Thyroid gland (tissue), 4 donors: ENCODE data around the gene NFIX. TPM values are rescaled to one million over a fixed set of nuclear protein-coding genes. Genes with fewer than 3 reads are reported as not detected.

Source experiments
- DNase-seq, 2 donors: peaks; one replicate each; pipeline ENCODE4 v3.0.0-alpha.2; 2019
- H3K27ac ChIP-seq, 3 donors: fragments of 200-600 bp; sonication (generic); 1 replicate in 2 of 3; 2 replicates in 1 of 3; pipeline ENCODE4 v1.5.1; 2016 to 2019; ENCODE audit warnings: mild to moderate bottlenecking in 1 of 3, moderate library complexity in 1 of 3
- H3K27me3 ChIP-seq: fragments of 200-600 bp; sonication (generic); one replicate; pipeline ENCODE4 v1.5.1; 2019
- H3K36me3 ChIP-seq, 2 donors: fragments of 200-600 bp; sonication (generic); one replicate each; pipeline ENCODE4 v1.5.1; 2016 to 2019
- H3K4me1 ChIP-seq, 2 donors: fragments of 200-600 bp; sonication (generic); one replicate each; pipeline ENCODE4 v1.5.1; 2017 to 2019
- H3K4me3 ChIP-seq, 3 donors: fragments of 200-600 bp; sonication (generic); replicated peaks in 1 of 3; 1 replicate in 2 of 3; 2 replicates in 1 of 3; pipeline ENCODE4 v1.5.1; 2016; ENCODE audit warnings: mild to moderate bottlenecking in 1 of 3
- H3K9me3 ChIP-seq: fragments of 200-600 bp; sonication (generic); one replicate; pipeline ENCODE4 v1.5.1; 2017
- CTCF ChIP-seq, 6 experiments: fragments of 200-600 bp in 3 of 6; fragments of 450-650 bp in 3 of 6; sonication (generic) in 3 of 6; IDR thresholded peaks; one replicate each; pipeline ENCODE4 v1.5.1; 2016 to 2019; ENCODE audit warnings: antibody characterized with exemption in 6 of 6, mild to moderate bottlenecking in 2 of 6, inconsistent platforms in 1 of 6, moderate library complexity in 1 of 6
- POLR2A ChIP-seq, 2 donors: fragments of 450-650 bp; IDR thresholded peaks; one replicate each; pipeline ENCODE4 v1.6.1; 2017; ENCODE audit warnings: antibody characterized with exemption in 2 of 2, mild to moderate bottlenecking in 2 of 2, moderate library complexity in 1 of 2
- WGBS, 2 donors: methylation state at CpG; one replicate each; pipeline ENCODE4 v1.1.5; 2017; 5-methylcytosine and 5-hydroxymethylcytosine counted together
- intact Hi-C: fragments of 100-400 bp; cut with DNase I; formaldehyde crosslinking; loops from one replicate; pipeline ENCODE4 v1.15.1; 2023
- total RNA-seq, 4 donors: library from RNA; depleted of rRNA; stranded (reverse); fragments of >200 nt; gene quantifications; one replicate each; pipeline ENCODE4 v1.2.3, GENCODE V29; 2016

The NFIX gene
- total RNA-seq, 4 donors from 2014 or later, result 38.8 to 70.2 (median 62.4) TPM

- peak; percentile 54 to 74 for DNase-seq
- H3K4me1 ChIP-seq, result peaks cover 90 to 99% of the 10 kb centered on the region in 2 donors
- no peaks in the 10 kb centered on the region for H3K27me3 ChIP-seq
- no peak overlapping the region for H3K4me3 ChIP-seq
- H3K36me3 ChIP-seq, result no peaks in the 10 kb centered on the region
- no peaks in the 10 kb centered on the region for H3K9me3 ChIP-seq
- 14 to 23% methylated on average over 15 of the region's 15 CpGs for WGBS, 2 donors
- no peak for TF ChIP-seq CTCF (IDR thresholded peaks at IDR 0.05)
- TF ChIP-seq POLR2A (IDR thresholded peaks at IDR 0.05), result peak in 1 of 2 donors; percentile 7
- intact Hi-C loops, result no loop called here
- H3K27ac ChIP-seq, result peak overlapping the region; percentile 85 to 100 (median 100)
These were observed 61.9 kb downstream of the NFIX start for GRCh38 chr19:13057147-13057572.

GRCh38 chr19:13057744-13058143, 62.5 kb downstream of the NFIX start:
- Histone ChIP-seq H3K27ac (peak overlapping the region; percentile 85 to 100 (median 100)), H3K4me3 (no peak overlapping the region), H3K4me1 (peaks cover 84 to 95% of the 10 kb centered on the region in 2 donors), H3K36me3 (no peaks in the 10 kb centered on the region), H3K27me3 (no peaks in the 10 kb centered on the region), H3K9me3 (no peaks in the 10 kb centered on the region)
- TF ChIP-seq POLR2A (IDR thresholded peaks at IDR 0.05), result no peak
- intact Hi-C loops, result no loop called here
- 44 to 58% methylated on average over 2 of the region's 2 CpGs for WGBS, 2 donors
- no peak for DNase-seq

GRCh38 chr19:13058951-13059660, 63.8 kb downstream of the NFIX start:
- H3K27ac ChIP-seq, result peak overlapping the region; percentile 85 to 100 (median 100)
- intact Hi-C loops, result no loop called here
- H3K4me3 ChIP-seq, result no peak overlapping the region
- peak in 1 of 2 donors; percentile 34 for DNase-seq
- H3K36me3 ChIP-seq, result no peaks in the 10 kb centered on the region
- H3K4me1 ChIP-seq, result peaks cover 71 to 91% of the 10 kb centered on the region in 2 donors
- no peaks in the 10 kb centered on the region for H3K9me3 ChIP-seq
- TF ChIP-seq CTCF (IDR thresholded peaks at IDR 0.05) (peak in 1 of 6 experiments; percentile 17), POLR2A (IDR thresholded peaks at IDR 0.05) (no peak)
- H3K27me3 ChIP-seq, result no peaks in the 10 kb centered on the region
- 60 to 77% methylated on average over 12 of the region's 12 CpGs for WGBS, 2 donors

GRCh38 chr19:13060233-13060963, 65.1 kb downstream of the NFIX start:
- peak; percentile 87 to 93 for DNase-seq
- Histone ChIP-seq H3K27me3 (no peaks in the 10 kb centered on the region), H3K36me3 (no peaks in the 10 kb centered on the region), H3K27ac (peak overlapping the region; percentile 60 to 81 (median 74)), H3K4me3 (no peak overlapping the region), H3K4me1 (peaks cover 58 to 83% of the 10 kb centered on the region in 2 donors), H3K9me3 (no peaks in the 10 kb centered on the region)
- WGBS, 2 donors, result 34 to 36% methylated on average over 18 of the region's 19 CpGs
- TF ChIP-seq CTCF (IDR thresholded peaks at IDR 0.05) (no peak), POLR2A (IDR thresholded peaks at IDR 0.05) (no peak)
- intact Hi-C loops, result loop anchor here (2.0 kb wide), 1 partner anchor 78 kb away; no protein-coding TSS in a partner anchor

GRCh38 chr19:13060964-13061927, 66.0 kb downstream of the NFIX start:
- H3K36me3 ChIP-seq, result no peaks in the 10 kb centered on the region
- H3K27me3 ChIP-seq, result no peaks in the 10 kb centered on the region
- no peaks in the 10 kb centered on the region for H3K9me3 ChIP-seq
- TF ChIP-seq POLR2A (IDR thresholded peaks at IDR 0.05) (no peak), CTCF (IDR thresholded peaks at IDR 0.05) (peak; percentile 84 to 98 (median 95))
- WGBS, 2 donors, result 4 to 10% methylated on average over 26 to 29 of the region's 40 CpGs
- intact Hi-C loops, result loop anchor here (2.0 kb wide), 1 partner anchor 78 kb away; no protein-coding TSS in a partner anchor
- peak overlapping the region; percentile 60 to 81 (median 74) for H3K27ac ChIP-seq
- H3K4me1 ChIP-seq, result peaks cover 49 to 74% of the 10 kb centered on the region in 2 donors
- peak overlapping the region in 1 of 3 donors; percentile 30 for H3K4me3 ChIP-seq
- peak; percentile 87 to 89 for DNase-seq
